ENCODE measurements around the gene RIPK4. TPM values are rescaled to one million over a fixed set of nuclear protein-coding genes. Genes with fewer than 3 reads are reported as not detected.

Gene RIPK4
- total and polyA plus RNA-seq, 9 donors, result 0.08 to 12.4 (median 0.90) TPM

DNA sequence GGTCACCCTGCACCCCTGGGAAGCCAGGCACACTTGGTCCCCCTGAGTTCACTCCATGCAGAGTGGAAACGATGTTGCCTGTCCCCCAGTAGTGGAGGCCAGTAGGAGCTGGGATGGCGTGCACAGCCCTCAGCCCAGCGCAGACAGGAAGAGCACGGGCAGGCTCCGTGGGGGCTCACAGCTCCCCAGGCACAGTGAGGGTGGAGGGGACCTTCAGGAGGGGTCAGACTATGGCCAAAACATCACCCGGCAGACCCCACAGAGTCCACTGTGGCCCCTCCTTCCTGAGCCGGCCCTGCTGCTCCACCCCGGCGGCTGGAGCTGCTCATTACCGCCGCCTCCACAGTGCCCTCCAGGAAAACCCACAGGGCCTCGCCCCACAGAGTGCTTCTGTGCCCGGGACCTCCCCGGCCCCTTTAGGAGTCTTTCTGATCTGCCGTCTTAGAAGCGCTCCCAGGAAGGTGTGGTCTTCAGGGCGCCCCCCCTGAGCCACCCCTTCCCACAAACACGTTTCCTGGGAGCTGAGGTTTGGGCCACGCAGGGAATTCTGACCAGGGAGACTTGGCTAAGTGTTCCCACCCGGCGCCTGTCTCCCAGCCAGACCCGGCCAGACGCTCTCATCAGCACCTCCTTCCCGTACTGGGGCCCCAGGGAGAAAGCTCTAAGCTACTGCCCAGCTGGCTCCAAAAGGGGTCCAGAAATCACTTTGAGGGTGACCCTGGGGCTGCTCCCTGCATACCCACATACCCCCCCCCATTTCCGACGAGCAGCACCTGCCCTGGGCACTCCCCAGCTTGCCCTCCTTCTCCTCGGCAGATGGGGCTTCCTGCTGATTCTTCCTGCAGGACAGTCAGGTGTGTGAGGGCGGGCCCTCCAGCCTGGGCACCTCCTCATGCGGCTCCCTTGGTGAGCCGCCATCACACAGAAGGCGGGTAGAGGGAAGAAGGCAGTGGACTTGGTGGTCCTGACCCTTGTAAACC, 38.8 kb downstream of the RIPK4 start:
- Histone ChIP-seq H3K27ac (no peak overlapping the region), H3K36me3 (no peaks in the 10 kb centered on the region), H3K4me1 (ENCODE audit: insufficient read depth) (no peaks in the 10 kb centered on the region), H3K4me3 (no peak overlapping the region), H3K27me3 (no peaks in the 10 kb centered on the region), H3K9me3 (no peaks in the 10 kb centered on the region)
- intact Hi-C loops (cut with DNase I), result no loop called here
- DNase-seq, result no peak
- TF ChIP-seq, protein P1, sequence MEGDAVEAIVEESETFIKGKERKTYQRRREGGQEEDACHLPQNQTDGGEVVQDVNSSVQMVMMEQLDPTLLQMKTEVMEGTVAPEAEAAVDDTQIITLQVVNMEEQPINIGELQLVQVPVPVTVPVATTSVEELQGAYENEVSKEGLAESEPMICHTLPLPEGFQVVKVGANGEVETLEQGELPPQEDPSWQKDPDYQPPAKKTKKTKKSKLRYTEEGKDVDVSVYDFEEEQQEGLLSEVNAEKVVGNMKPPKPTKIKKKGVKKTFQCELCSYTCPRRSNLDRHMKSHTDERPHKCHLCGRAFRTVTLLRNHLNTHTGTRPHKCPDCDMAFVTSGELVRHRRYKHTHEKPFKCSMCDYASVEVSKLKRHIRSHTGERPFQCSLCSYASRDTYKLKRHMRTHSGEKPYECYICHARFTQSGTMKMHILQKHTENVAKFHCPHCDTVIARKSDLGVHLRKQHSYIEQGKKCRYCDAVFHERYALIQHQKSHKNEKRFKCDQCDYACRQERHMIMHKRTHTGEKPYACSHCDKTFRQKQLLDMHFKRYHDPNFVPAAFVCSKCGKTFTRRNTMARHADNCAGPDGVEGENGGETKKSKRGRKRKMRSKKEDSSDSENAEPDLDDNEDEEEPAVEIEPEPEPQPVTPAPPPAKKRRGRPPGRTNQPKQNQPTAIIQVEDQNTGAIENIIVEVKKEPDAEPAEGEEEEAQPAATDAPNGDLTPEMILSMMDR (IDR thresholded peaks at IDR 0.05), result no peak
- TF ChIP-seq EP300 (IDR thresholded peaks at IDR 0.05), result no peak
- TF ChIP-seq POLR2A (IDR thresholded peaks at IDR 0.05), result no peak
- WGBS, 3 donors, result 60 to 62% (median 62%) methylated on average over 31 of the region's 31 CpGs

DNA sequence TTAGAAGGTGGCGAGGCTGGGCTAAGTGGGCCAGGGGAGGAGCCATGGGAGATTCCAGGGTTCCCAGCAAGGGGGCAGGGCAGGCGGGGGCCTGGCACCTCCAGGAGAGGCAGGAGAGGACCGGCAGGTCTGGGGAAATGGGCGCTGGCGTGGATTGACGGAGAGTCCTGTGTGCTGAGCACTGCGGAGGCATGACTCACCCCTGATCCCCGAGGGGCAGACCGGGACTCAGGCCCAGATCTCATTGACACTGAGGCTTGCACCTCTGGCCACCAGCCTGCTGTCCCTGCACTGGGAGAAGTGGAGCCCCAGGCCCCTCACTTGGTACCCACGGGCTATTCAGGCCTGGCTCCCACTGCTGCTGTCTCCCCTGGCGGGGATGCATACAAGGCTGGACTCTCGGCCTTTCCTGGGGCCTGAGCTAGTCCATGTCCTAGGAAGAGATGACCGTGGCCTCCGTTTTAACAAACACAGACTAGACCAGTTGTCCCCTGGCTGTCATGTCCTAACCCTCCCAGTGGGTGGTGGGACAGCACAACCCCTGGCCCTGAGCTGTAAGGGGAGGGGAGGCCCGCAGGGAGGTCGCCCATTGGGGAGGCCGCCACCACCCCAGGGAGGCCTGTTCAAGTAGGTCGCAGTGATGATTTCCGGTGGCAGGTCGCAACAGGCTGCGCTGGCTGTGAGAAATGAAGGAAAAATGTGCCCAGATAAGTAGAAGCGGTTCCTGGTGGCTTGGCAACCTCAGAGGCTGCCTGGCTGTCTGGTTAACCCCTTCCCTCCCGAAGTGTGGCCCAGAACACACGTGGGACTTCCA, 39.7 kb downstream of the RIPK4 start:
- WGBS, 3 donors, result 63 to 67% (median 64%) methylated on average over 24 of the region's 24 CpGs
- Histone ChIP-seq H3K27me3 (no peaks in the 10 kb centered on the region), H3K4me3 (no peak overlapping the region)

DNA sequence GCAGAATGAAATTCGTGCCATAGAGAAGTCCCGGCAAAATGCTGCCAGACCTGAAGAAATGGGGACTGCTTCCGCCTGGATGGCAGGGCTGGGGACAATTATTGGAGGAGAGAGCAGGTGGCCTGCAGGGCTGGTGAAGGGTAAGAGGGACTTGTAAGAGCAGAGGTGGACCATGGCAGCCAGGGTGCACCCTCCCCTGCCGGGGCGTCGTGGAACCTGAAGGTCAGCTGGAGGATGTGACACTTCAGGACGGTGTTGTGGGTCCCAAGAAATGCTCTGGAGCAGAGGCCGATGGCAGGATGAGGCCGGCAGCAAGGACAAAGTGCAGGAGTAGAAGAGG, 40.3 kb downstream of the RIPK4 start:
- intact Hi-C loops (cut with DNase I), result no loop called here
- no peak for DNase-seq
- Histone ChIP-seq H3K9me3 (no peaks in the 10 kb centered on the region), H3K36me3 (no peaks in the 10 kb centered on the region), H3K4me1 (ENCODE audit: insufficient read depth) (no peaks in the 10 kb centered on the region), H3K27ac (no peak overlapping the region), H3K27me3 (no peaks in the 10 kb centered on the region), H3K4me3 (no peak overlapping the region)
- 77 to 85% (median 79%) methylated on average over 9 of the region's 9 CpGs for WGBS, 3 donors
- TF ChIP-seq EP300 (IDR thresholded peaks at IDR 0.05), result no peak
- TF ChIP-seq POLR2A (IDR thresholded peaks at IDR 0.05), result no peak
- TF ChIP-seq, protein P1 (IDR thresholded peaks at IDR 0.05), result no peak

More for the DNA sequence above, 39.7 kb downstream of the RIPK4 start:
- DNase-seq, result no peak
- H3K4me1 ChIP-seq (ENCODE audit: insufficient read depth), result no peaks in the 10 kb centered on the region
- no peaks in the 10 kb centered on the region for H3K36me3 ChIP-seq
- intact Hi-C loops (cut with DNase I), result no loop called here
- TF ChIP-seq POLR2A (IDR thresholded peaks at IDR 0.05) (no peak), EP300 (IDR thresholded peaks at IDR 0.05) (no peak)
- TF ChIP-seq, protein P1 (IDR thresholded peaks at IDR 0.05), result no peak
- H3K27ac ChIP-seq, result no peak overlapping the region
- no peaks in the 10 kb centered on the region for H3K9me3 ChIP-seq

DNA sequence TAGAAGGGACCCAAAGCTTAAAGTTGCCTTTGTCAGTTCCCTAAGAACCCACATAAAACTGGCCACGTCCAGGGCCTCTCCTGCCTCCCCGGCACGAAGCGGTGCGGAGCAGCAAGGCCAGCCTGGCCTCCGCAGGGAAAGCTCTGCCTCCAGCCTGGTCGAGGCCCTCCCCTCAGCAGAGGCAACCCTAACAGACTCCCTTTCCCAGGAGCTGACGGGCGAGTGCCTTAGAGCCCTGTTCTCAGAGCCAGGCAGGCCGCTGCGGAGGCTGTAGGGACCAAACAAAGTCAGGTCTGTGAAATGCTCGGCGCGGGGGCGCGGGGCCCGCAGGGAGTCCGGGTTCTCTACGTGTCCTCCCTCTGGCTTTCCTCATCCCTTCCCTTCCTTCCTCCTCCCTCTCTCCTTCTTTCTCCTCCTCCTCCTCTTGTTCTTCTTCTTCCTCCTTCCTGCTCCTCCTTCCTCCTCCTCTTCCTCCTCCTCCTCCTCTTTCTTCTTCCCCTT, 40.7 kb downstream of the RIPK4 start:
- TF ChIP-seq, protein P1 (IDR thresholded peaks at IDR 0.05), result no peak
- no peak for TF ChIP-seq EP300 (IDR thresholded peaks at IDR 0.05)
- no peak for TF ChIP-seq POLR2A (IDR thresholded peaks at IDR 0.05)
- no peak overlapping the region for H3K27ac ChIP-seq
- intact Hi-C loops (cut with DNase I), result no loop called here
- H3K4me3 ChIP-seq, result no peak overlapping the region
- no peaks in the 10 kb centered on the region for H3K36me3 ChIP-seq
- WGBS, 3 donors, result 19 to 50% (median 45%) methylated on average over 18 to 19 of the region's 19 CpGs
- H3K9me3 ChIP-seq, result no peaks in the 10 kb centered on the region
- no peaks in the 10 kb centered on the region for H3K4me1 ChIP-seq (ENCODE audit: insufficient read depth)
- no peaks in the 10 kb centered on the region for H3K27me3 ChIP-seq
- DNase-seq, result no peak

Data from ovary (tissue), 9 donors.